ENCODE data around the gene CHD6.

The CHD6 gene

DNA sequence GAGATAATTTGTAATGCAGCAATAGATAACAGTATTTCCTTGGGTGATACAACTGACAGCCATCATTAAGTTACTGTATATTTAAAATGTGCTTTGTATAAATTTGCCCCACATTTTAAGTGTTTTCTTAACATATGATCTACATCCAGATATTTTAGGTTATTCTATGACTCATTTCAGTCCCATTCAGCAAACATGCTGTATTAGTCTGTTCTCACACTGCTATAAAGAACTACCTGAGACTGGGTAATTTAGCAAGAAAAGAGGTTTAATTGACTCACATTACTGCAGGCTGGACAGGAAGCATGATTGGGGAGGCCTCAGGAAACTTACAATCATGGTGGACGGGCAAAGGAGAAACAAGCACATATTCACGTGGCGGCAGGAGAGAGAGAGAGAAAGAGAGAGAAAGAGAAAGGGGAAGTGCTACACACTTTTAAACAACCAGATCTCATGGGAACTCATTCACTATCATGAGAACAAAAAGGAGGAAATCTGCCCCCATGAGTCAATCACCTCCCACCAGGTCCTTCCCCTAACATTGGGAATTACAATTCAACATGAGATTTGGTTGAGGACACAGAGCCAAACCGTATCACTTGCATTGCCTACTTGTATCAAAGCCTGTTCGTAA, 9.6 kb upstream of the CHD6 start:
- in situ Hi-C loops (cut with HindIII; ENCODE audit: low pct_ligation_motif_present, low pct_unique_long_range_greater_than_20kb, low sequenced_read_pairs) = no loop called here
- DNase-seq = no peak

DNA sequence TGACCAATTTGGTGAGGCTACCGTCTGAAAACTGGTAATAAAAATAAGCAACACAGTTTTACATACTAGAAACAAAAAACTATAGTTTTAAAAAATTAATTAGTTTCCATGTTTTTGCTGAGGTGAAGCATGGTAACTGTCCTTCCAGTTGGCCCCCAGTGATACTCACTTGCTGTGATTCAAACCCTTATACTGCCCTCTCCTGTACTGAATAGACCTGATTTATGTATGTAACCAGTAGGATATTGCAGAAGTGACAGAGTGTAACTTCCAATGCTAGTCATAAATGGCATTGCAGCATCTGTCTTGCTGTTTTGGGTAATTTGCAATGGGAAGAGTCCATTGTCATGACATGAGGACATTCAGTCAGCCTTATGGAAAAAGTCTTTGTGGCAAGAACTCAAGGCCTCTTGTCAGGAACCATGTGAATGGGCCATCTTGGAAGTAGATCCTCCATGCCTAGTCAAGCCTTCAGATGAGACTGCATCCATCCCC, 8.9 kb upstream of the CHD6 start:
- no peak for DNase-seq
- in situ Hi-C loops (cut with HindIII; ENCODE audit: low pct_ligation_motif_present, low pct_unique_long_range_greater_than_20kb, low sequenced_read_pairs) = no loop called here

DNA sequence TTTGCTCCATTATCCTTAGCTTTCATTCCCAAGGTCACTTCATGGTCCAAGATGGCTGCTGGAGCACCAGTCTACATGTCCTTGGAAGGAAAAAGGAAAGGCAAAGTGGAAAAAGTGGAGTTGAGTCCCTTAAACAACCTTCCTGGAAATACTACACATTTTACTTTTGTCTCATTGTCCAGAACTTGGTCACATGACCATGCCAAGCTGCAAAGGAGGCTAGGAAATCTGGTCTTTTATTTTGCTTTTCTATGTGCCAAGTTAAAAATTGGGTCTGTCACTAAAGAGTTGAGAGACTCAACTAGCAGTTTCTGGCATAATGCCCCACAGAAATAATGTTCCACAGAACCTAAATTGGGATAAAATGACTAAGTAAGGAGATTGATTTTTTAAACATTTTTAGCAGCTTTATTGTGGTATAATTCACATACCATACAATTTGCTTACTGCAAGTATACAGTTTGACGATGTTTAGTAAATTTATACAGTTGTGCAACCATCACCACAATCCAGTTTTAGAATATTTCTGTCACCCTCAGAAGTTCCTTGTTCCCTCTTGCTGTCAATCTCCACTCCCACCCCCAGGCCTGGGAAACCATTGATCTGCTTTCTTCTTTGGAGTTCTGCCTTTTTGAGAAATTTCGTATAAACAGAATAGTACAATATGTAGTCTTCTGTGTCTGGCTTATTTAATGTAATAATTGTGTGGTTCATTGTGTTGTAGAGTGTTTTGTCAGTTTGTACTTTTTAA, 5.6 kb upstream of the CHD6 start:
- DNase-seq = no peak
- in situ Hi-C loops (cut with HindIII; ENCODE audit: low pct_ligation_motif_present, low pct_unique_long_range_greater_than_20kb, low sequenced_read_pairs) = no loop called here

DNA sequence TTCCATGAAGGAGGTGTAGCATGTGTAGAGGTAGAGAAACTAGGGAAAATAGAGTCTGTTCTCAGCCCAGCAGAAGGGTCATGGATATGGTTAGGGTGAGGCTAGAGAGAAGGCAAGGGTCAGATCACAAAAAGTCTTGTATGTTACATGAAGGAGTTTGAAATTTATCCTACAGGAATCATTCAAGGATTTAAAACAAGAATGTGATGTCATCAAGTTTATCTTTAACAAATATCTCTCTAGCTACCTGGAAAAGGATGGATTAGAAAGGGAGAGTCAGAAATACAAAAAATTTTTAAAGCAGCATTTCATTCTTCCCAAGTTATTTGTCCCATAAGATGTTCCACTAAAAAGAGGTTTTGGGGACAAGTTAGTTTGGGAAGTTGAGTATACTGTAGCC, 4.4 kb upstream of the CHD6 start:
- DNase-seq = no peak
- in situ Hi-C loops (cut with HindIII; ENCODE audit: low pct_ligation_motif_present, low pct_unique_long_range_greater_than_20kb, low sequenced_read_pairs) = no loop called here

DNA sequence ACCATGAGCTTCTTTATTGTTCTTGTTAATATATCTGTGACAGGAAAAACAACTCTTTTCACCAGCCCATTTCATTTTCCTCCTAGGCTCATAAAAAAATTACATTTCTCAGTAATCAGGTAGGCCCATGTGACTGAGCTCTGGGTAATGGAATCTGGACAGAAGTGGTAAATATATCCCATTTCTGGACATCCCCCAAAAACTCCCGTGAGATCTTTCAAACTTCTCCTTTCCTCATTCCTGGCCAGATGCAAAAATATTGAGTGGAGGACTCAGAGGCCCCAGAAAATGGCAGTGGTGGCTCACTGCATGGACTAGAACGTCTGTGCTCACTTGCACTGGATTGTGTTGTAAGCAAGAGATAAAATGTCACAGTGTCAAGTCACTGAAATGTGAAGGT, 3.8 kb upstream of the CHD6 start:
- in situ Hi-C loops (cut with HindIII; ENCODE audit: low pct_ligation_motif_present, low pct_unique_long_range_greater_than_20kb, low sequenced_read_pairs) = no loop called here

DNA sequence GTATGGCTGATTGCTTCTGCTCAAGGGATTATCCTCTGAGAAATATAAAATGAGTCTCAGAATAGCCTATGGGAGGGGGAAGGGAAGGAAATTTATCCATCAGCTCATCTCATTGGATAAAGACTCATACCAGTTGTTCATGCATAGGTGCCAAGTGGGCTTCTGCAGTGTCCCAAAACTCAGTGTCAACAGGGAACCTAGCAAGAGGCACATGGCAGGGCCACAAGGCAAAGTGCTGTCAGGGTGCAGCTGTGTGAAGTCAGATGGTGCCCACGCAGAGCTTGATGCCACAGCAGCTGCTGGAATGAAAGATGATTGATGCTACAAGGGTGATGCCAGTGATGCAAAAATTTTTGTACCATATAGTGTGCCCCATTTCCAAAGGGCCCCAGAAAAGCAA, 3.2 kb upstream of the CHD6 start:
- no peak for DNase-seq
- in situ Hi-C loops (cut with HindIII; ENCODE audit: low pct_ligation_motif_present, low pct_unique_long_range_greater_than_20kb, low sequenced_read_pairs) = no loop called here

More for the DNA sequence above, 3.8 kb upstream of the CHD6 start:
- DNase-seq = no peak

DNA sequence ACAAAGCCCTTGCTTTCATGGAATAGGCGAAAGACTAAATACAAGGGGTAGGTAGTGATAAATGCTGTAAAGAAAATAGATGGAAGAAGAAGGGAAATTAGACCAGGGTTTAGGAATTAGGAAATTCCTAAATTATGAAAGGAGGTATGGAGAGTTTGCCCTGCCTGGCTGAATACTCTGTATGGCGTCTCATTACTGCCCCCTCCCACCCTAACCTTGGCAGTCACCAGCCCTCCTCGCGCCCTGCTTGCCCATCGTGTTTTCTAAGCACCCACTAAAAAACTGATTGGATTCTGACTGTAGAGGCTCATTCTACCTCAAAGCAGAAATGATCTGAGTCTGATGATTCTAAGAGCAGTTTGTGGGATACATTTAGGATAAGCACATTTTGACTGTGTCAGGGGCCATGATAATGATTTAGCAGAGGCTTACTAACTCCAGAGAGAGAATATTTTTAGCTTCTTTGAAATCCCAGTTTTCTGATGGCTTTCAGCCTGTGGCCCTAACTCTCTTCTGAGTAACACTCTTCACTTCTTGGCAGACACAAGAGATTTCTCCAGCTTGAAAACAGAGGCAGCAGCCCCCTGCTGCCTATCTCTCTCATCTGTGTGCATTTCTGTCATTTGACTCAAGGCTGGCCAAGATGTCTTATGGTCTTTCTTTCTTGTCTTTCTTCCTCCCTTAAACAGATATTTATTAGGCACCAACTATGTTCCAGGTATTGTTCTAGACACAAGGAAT, 1.4 kb upstream of the CHD6 start:
- in situ Hi-C loops (cut with HindIII; ENCODE audit: low pct_ligation_motif_present, low pct_unique_long_range_greater_than_20kb, low sequenced_read_pairs) = no loop called here

DNA sequence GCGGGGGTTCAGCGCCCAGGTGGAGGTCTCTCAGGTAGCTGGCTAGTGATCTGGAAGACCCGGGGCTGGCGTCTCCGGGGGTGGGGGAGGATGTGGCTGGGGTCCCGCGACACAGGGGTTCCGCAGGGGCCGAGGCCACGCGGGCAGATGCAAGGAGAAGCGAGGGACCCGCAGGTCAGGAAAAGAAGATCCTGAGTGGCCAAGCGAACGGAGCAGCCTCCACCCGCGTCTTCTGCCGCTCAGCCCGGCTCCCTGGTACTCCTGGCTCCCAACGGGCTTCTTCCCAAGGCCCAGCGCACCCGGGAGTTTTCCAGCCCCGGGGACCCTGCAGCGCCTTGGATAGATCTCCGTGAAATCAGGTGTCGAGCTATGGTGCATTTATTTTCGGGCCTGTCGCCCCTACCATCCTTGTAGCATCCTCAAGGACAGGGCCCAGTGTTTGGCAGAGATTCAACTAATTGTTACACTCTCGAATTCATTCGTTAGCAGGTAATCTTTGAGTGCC, 682 bp upstream of the CHD6 start:
- peak; percentile 13 for DNase-seq
- in situ Hi-C loops (cut with HindIII; ENCODE audit: low pct_ligation_motif_present, low pct_unique_long_range_greater_than_20kb, low sequenced_read_pairs) = no loop called here

More for the DNA sequence above, 1.4 kb upstream of the CHD6 start:
- DNase-seq = no peak

DNA sequence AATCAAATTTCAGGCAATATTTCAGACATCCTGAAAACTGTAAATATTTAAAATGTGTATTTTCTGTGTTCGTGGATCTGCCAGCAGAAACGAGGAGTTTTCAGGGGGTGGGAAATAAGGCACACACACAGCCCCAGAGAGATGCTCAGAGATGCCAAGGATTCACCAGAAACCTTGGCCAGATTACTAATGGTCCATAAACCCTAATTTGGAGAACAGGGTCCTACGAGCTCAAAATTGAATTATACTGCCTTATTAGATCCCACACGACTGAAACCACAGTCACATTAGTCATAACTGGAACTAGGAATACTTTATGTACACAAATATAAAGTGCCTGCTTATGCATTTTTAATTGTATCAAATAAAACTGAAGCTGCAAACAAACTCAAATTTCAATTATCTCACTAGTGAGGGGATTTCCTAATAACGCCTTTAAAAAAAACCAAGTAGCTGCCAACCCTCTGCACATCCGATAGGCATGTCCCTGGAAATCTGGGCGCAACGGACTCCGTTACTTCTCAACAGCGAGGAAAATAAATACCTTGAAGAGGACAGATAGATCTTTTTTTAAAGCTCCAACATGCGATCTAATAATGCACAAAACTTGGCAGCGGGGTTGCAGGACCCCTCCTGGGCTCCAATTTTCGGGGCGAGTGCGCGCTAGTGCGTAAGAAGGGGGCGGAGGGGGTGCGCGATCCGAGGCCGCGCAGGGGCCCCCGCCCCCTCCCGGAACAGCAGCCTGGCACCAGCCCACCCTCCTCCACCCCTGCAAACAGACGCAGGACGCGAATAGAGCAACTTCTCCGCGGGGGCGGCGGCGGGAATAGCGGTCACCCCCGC, 897 bp downstream of the CHD6 start:
- peak; percentile 30 for DNase-seq
- in situ Hi-C loops (cut with HindIII; ENCODE audit: low pct_ligation_motif_present, low pct_unique_long_range_greater_than_20kb, low sequenced_read_pairs) = no loop called here

DNA sequence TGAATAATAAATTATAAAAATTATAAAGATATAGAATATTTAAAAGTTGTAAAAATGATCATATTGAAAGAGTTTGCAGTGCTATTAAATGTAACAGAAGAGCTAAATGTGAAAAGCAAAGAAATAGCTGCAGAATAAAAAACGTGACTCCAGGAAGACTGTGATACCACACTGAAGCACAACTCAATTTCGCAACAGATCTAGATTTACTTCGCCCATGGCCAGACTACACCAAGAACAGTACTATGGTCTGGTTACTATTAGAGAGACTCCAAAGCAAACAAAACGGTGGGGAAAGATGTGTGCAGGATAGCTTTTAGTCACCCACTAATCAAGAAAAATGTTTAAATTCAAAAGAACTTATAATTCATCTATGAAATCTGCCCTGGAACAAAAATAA, 1.9 kb downstream of the CHD6 start:
- DNase-seq = no peak
- in situ Hi-C loops (cut with HindIII; ENCODE audit: low pct_ligation_motif_present, low pct_unique_long_range_greater_than_20kb, low sequenced_read_pairs) = no loop called here

DNA sequence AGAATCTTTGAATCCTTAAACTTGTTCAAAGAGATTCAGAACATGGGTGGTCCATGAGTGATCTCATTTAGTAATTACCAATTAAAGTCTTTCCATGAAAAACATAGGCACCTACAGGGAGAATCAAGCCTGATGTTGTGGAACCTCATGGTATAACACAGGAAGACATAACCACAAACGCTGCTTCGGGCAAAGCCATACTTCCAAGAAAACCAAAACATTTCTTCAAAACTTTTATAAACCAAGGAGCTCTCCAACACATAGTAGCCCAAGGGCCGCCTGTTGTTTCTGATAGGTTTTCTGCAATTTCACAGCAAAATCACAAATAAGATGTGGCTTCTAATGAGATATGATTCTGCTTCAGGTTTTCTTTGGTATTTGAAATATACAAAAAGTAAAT, 2.5 kb downstream of the CHD6 start:
- in situ Hi-C loops (cut with HindIII; ENCODE audit: low pct_ligation_motif_present, low pct_unique_long_range_greater_than_20kb, low sequenced_read_pairs) = no loop called here
- DNase-seq = no peak

DNA sequence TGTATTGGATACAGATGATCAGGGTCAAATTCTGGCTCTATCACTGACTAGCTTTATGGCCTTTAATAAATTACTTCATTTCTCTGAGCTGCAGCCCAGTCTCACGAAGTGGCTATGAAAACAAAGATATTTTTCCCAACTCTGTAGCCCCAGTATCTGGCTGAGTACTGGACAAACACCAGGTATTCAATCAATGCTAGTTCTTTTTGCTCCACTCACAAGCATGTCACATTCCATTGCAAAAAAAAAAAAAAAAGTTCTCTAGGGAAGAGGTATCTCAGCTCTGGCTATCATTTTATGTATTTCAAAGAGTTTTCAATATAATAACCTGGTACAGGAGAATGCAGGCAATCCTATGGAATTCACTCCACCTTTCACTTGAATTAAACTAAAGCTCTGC, 3.1 kb downstream of the CHD6 start:
- in situ Hi-C loops (cut with HindIII; ENCODE audit: low pct_ligation_motif_present, low pct_unique_long_range_greater_than_20kb, low sequenced_read_pairs) = no loop called here
- no peak for DNase-seq

DNA sequence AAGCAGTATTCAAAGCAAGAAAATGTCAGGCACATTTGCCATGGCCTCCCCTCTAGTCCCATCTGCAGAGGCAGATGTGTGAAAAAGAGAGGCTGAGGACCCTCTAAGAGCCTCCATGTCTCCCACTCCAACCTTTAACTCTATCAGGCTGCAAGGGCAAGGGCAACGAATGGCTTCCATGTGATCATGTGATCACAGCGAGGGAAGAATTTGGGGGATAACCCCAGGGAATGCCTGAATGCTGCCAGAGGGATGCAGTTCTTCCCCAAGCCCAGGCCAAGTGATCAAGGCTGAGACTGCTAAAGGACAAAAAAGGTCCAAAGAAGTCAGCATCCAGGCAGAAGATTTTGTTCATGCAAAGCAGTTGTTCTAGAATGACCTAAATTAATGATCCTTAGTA, 4.9 kb downstream of the CHD6 start:
- in situ Hi-C loops (cut with HindIII; ENCODE audit: low pct_ligation_motif_present, low pct_unique_long_range_greater_than_20kb, low sequenced_read_pairs) = no loop called here
- DNase-seq = no peak

DNA sequence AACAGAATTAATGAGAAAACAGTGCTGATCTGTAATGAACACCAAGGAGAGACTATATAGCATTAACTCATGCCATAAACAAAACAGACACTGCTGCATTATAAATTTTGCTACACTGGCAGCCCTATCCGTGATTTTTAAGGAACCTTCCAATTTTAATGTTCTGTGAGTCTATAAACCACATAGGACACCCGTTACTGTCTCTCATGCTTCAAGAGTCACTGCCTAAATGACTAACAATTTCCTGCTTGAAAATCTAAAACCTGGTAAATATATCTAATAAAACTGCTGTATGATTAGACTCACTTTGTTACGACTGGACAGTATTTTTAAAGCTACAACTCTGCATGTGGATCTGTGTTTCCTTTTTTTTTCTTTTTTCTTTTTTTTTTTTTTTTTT, 8.7 kb downstream of the CHD6 start:
- in situ Hi-C loops (cut with HindIII; ENCODE audit: low pct_ligation_motif_present, low pct_unique_long_range_greater_than_20kb, low sequenced_read_pairs) = no loop called here
- DNase-seq = no peak

DNA sequence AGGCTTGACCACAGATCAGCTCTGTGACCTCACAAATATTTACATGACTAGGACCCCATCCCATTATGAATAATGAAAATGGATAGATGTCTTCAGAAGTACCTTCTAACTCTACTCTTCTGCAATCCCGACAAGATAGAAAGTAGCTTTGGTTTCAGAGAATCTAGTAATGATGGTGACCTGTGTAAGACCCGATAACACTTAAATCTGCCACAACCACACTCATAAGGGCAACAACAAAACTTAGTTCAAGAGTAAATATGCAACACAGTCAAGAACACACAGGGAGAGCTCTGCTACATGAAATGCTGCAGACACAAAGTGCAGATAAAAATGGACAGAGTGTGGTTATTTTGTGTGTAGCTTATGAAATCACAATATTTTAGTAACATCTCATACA, 9.6 kb downstream of the CHD6 start:
- in situ Hi-C loops (cut with HindIII; ENCODE audit: low pct_ligation_motif_present, low pct_unique_long_range_greater_than_20kb, low sequenced_read_pairs) = no loop called here
- DNase-seq = no peak

DNA sequence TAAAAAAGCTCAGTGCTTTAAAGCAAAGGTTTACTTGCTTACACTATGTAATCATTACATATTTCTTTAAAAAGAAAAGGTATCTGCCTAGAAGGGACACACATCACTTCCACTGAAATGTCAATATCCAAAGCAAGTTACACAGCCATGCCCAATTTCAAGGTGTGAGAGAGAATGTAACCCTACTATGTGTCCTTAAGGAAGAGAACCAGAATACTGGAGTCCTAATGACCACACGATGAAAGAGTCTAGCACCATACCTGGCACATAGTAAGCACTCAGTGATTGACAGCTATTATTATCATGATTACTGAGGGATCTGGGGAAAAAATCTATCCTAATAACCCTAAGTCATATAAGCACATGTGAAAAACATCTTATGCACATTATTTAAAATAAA, 10.4 kb downstream of the CHD6 start:
- in situ Hi-C loops (cut with HindIII; ENCODE audit: low pct_ligation_motif_present, low pct_unique_long_range_greater_than_20kb, low sequenced_read_pairs) = no loop called here
- no peak for DNase-seq

DNA sequence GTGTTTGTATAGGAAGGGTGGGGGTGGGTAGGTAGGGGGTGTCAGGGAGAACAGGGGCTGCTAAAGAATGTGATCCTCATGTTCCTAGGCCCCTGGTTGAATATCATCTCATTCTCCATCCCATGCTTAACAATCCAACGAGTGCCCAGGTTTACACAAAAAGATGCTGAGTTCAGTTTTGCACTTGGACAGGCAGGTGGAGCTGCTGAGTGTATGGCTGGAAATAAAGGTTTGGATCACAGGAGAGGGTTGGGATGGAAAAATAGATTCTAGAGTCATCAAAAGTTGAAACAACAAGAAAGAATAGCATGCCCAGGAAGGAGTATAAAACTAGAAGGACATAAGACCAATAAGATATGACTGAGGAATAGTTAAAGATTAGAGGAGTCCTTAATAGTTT, 14.2 kb downstream of the CHD6 start:
- no peak for DNase-seq
- in situ Hi-C loops (cut with HindIII; ENCODE audit: low pct_ligation_motif_present, low pct_unique_long_range_greater_than_20kb, low sequenced_read_pairs) = no loop called here

DNA sequence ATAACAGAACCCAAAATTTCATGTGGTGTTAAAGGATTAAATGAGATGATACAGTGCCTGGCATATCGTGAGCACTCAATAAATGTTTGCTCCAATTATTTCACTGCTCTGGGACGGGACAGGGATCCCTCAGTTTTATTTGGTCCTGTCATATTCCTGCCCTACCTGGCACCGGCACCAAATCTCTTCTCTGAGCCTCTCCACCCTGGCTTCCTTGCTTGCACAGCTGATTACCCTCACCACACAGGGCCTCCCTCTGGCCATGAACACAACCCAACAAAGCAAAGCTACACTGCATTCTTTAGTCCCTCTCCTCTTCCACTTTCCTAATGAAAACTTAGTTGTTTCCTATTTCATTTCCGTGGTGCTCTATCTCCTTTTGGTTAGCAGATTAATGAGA, 16.4 kb downstream of the CHD6 start:
- in situ Hi-C loops (cut with HindIII; ENCODE audit: low pct_ligation_motif_present, low pct_unique_long_range_greater_than_20kb, low sequenced_read_pairs) = no loop called here
- no peak for DNase-seq
